Nephron progenitor cell (in vitro differentiated cells): ENCODE results near the gene DDX1.
"Not testable (repeated sequence)": the region's sequence is repeated elsewhere in the genome, so short reads cannot be mapped to it uniquely, and the experiment has no call there.

Source experiments
- DNase-seq: peaks from one replicate; pipeline ENCODE4 v3.0.0; 2021
- H3K27ac Mint-ChIP-seq: 2 replicates; pipeline ENCODE4 v1.8.0; 2021; ENCODE audit warnings: mild to moderate bottlenecking, moderate library complexity, mixed read lengths
- H3K27me3 Mint-ChIP-seq: 2 replicates; pipeline ENCODE4 v1.8.0; 2021; ENCODE audit warnings: mild to moderate bottlenecking, low read depth, mixed read lengths; ENCODE audit not compliant: poor library complexity
- H3K36me3 Mint-ChIP-seq: 2 replicates; pipeline ENCODE4 v1.8.0; 2021; ENCODE audit warnings: low read depth, mixed read lengths
- H3K4me1 Mint-ChIP-seq: 2 replicates; pipeline ENCODE4 v1.8.0; 2021; ENCODE audit warnings: mixed read lengths
- H3K4me3 Mint-ChIP-seq: 2 replicates; pipeline ENCODE4 v1.8.0; 2021; ENCODE audit warnings: mild to moderate bottlenecking, moderate library complexity, mixed read lengths
- H3K9me3 Mint-ChIP-seq: 2 replicates; pipeline ENCODE4 v1.8.0; 2021; ENCODE audit warnings: mild to moderate bottlenecking, moderate library complexity, mixed read lengths
- CTCF ChIP-seq: fragments of 200-600 bp; sonication (generic); IDR thresholded peaks from 2 replicates; pipeline ENCODE4 v1.5.0; 2021; ENCODE audit warnings: antibody characterized with exemption

DDX1 gene

GRCh38 chr2:15591692-15592463 lies at the start of gene DDX1:
DDX1 (plus strand) TSS chr2:15591868; CDS start chr2:15591934, 66 bp downstream.
- peak; percentile 87 for DNase-seq
- H3K4me1 Mint-ChIP-seq = peaks cover 49% of the 10 kb centered on the region
- no peak for TF ChIP-seq CTCF
- H3K27ac Mint-ChIP-seq = peak within 1 kb of the TSS; percentile 98
- H3K9me3 Mint-ChIP-seq = peaks cover 2% of the 10 kb centered on the region
- H3K36me3 Mint-ChIP-seq = peaks cover 30% of the 10 kb centered on the region
- H3K27me3 Mint-ChIP-seq = peaks cover 2% of the 10 kb centered on the region
- peak within 1 kb of the TSS; percentile 94 for H3K4me3 Mint-ChIP-seq

- H3K36me3 Mint-ChIP-seq = peaks cover 89% of the 10 kb centered on the region
- H3K9me3 Mint-ChIP-seq = peaks cover 29% of the 10 kb centered on the region
- H3K27ac Mint-ChIP-seq = not testable (repeated sequence)
Observed at GRCh38 chr2:15542269-15542668, 49.4 kb upstream of the DDX1 start.

GRCh38 chr2:15543053-15543452 lies 48.6 kb upstream of the DDX1 start:
- Mint-ChIP-seq H3K4me1 (no peaks in the 10 kb centered on the region), H3K27ac (peak overlapping the region; percentile 14), H3K9me3 (peaks cover 22% of the 10 kb centered on the region), H3K4me3 (no peak overlapping the region), H3K36me3 (peaks cover 89% of the 10 kb centered on the region), H3K27me3 (no peaks in the 10 kb centered on the region)
- no peak for DNase-seq
- no peak for TF ChIP-seq CTCF

More at GRCh38 chr2:15542269-15542668, 49.4 kb upstream of the DDX1 start:
- not testable (repeated sequence) for H3K4me3 Mint-ChIP-seq, H3K27me3 Mint-ChIP-seq, DNase-seq, H3K4me1 Mint-ChIP-seq

GRCh38 chr2:15543541-15543940 lies 48.1 kb upstream of the DDX1 start:
- Mint-ChIP-seq H3K36me3 (peaks cover 89% of the 10 kb centered on the region), H3K4me1 (no peaks in the 10 kb centered on the region), H3K9me3 (peaks cover 22% of the 10 kb centered on the region), H3K27me3 (no peaks in the 10 kb centered on the region), H3K4me3 (no peak overlapping the region), H3K27ac (peak overlapping the region; percentile 14)
- DNase-seq = no peak
- TF ChIP-seq CTCF = no peak

GRCh38 chr2:15544227-15544626 lies 47.4 kb upstream of the DDX1 start:
- no peak overlapping the region for H3K4me3 Mint-ChIP-seq
- no peaks in the 10 kb centered on the region for H3K4me1 Mint-ChIP-seq
- peaks cover 22% of the 10 kb centered on the region for H3K9me3 Mint-ChIP-seq
- no peak for TF ChIP-seq CTCF
- DNase-seq = no peak
- no peak overlapping the region for H3K27ac Mint-ChIP-seq
- peaks cover 89% of the 10 kb centered on the region for H3K36me3 Mint-ChIP-seq
- H3K27me3 Mint-ChIP-seq = no peaks in the 10 kb centered on the region

GRCh38 chr2:15546297-15547098 lies 45.2 kb upstream of the DDX1 start:
- no peak for DNase-seq
- no peak for TF ChIP-seq CTCF
- Mint-ChIP-seq H3K36me3 (peaks cover 72% of the 10 kb centered on the region), H3K4me1 (no peaks in the 10 kb centered on the region), H3K27me3 (no peaks in the 10 kb centered on the region), H3K9me3 (peaks cover 15% of the 10 kb centered on the region), H3K4me3 (no peak overlapping the region), H3K27ac (no peak overlapping the region)
